ENCODE results near the gene ZYG11A.
"Not testable (repeated sequence)": the region's sequence is repeated elsewhere in the genome, so short reads cannot be mapped to it uniquely, and the experiment has no call there.

The ZYG11A gene

GRCh38 chr1:52842643-52843310 lies at the start of gene ZYG11A:
ZYG11A (plus strand) TSS chr1:52842760; CDS start chr1:52842884, 124 bp downstream.
- peak; percentile 23 for DNase-seq (ENCODE audit: low spot score)

- DNase-seq (ENCODE audit: low spot score) = not testable (repeated sequence)
These were observed 48.8 kb upstream of the ZYG11A start for GRCh38 chr1:52793717-52794116.

GRCh38 chr1:52795464-52795863 lies 47.1 kb upstream of the ZYG11A start:
- DNase-seq (ENCODE audit: low spot score) = no peak

GRCh38 chr1:52798331-52798730 lies 44.2 kb upstream of the ZYG11A start:
- no peak for DNase-seq (ENCODE audit: low spot score)

GRCh38 chr1:52801011-52801410 lies 41.5 kb upstream of the ZYG11A start:
- no peak for DNase-seq (ENCODE audit: low spot score)

- not testable (repeated sequence) for DNase-seq (ENCODE audit: low spot score)
These were observed 38.5 kb upstream of the ZYG11A start for GRCh38 chr1:52804083-52804482.

GRCh38 chr1:52814465-52814864 lies 28.1 kb upstream of the ZYG11A start:
- DNase-seq (ENCODE audit: low spot score) = no peak

GRCh38 chr1:52820830-52821229 lies 21.7 kb upstream of the ZYG11A start:
- not testable (repeated sequence) for DNase-seq (ENCODE audit: low spot score)

GRCh38 chr1:52825868-52826267 lies 16.7 kb upstream of the ZYG11A start:
- no peak for DNase-seq (ENCODE audit: low spot score)

GRCh38 chr1:52834798-52835197 lies 7.8 kb upstream of the ZYG11A start:
- DNase-seq (ENCODE audit: low spot score) = no peak

- no peak for DNase-seq (ENCODE audit: low spot score)
These were observed 6.5 kb upstream of the ZYG11A start for GRCh38 chr1:52836035-52836434.

GRCh38 chr1:52839175-52839574 lies 3.4 kb upstream of the ZYG11A start:
- not testable (repeated sequence) for DNase-seq (ENCODE audit: low spot score)

GRCh38 chr1:52845119-52845518 lies 2.6 kb downstream of the ZYG11A start:
- not testable (repeated sequence) for DNase-seq (ENCODE audit: low spot score)

- no peak for DNase-seq (ENCODE audit: low spot score)
These were observed 5.9 kb downstream of the ZYG11A start for GRCh38 chr1:52848423-52848822.

- DNase-seq (ENCODE audit: low spot score) = no peak
These were observed 8.4 kb downstream of the ZYG11A start for GRCh38 chr1:52850951-52851350.

GRCh38 chr1:52852854-52853253 lies 10.3 kb downstream of the ZYG11A start:
- DNase-seq (ENCODE audit: low spot score) = no peak

- DNase-seq (ENCODE audit: low spot score) = no peak
These were observed 13.0 kb downstream of the ZYG11A start for GRCh38 chr1:52855584-52855983.

- DNase-seq (ENCODE audit: low spot score) = no peak
These were observed 13.5 kb downstream of the ZYG11A start for GRCh38 chr1:52856026-52856425.

- DNase-seq (ENCODE audit: low spot score) = no peak
These were observed 14.9 kb downstream of the ZYG11A start for GRCh38 chr1:52857443-52857842.

- DNase-seq (ENCODE audit: low spot score) = no peak
These were observed 20.3 kb downstream of the ZYG11A start for GRCh38 chr1:52862666-52863458.

- no peak for DNase-seq (ENCODE audit: low spot score)
These were observed 24.7 kb downstream of the ZYG11A start for GRCh38 chr1:52867087-52867863.

GRCh38 chr1:52869727-52870126 lies 27.2 kb downstream of the ZYG11A start:
- not testable (repeated sequence) for DNase-seq (ENCODE audit: low spot score)

GRCh38 chr1:52876843-52877242 lies 34.3 kb downstream of the ZYG11A start:
- DNase-seq (ENCODE audit: low spot score) = no peak

Measured in COLO829 (cell line).